Psoas muscle (tissue), 8 donors: Measurements from ENCODE around the gene BCAR1. TPM values are rescaled to one million over a fixed set of nuclear protein-coding genes. Genes with fewer than 3 reads are reported as not detected.

Experiments
- ATAC-seq, 4 donors: fragments of 200-7000 bp; cut with Tn5 transposase; one replicate each; pipeline ENCODE4 v1.9.1; 2020; ENCODE audit warnings: moderate library complexity in 3 of 4, mild to moderate bottlenecking in 2 of 4
- DNase-seq, 2 donors: peaks; one replicate each; pipeline ENCODE4 v3.0.0-alpha.2; 2020
- H3K27ac ChIP-seq: fragments of 200-600 bp; one replicate; pipeline ENCODE4 v1.8.0; 2022
- H3K27me3 ChIP-seq, 3 donors: fragments of 200-600 bp in 1 of 3; one replicate each; pipeline versions ENCODE4 v1.6.1 to v1.8.0; 2013 to 2022; ENCODE audit warnings: low read length in 2 of 3, mild to moderate bottlenecking in 2 of 3, moderate library complexity in 1 of 3; ENCODE audit not compliant: insufficient read depth in 3 of 3
- H3K36me3 ChIP-seq, 2 donors: fragments of 200-600 bp in 1 of 2; one replicate each; pipeline versions ENCODE4 v1.6.1 to v1.8.0; 2013 to 2022; ENCODE audit warnings: low read depth in 1 of 2, mild to moderate bottlenecking in 1 of 2, moderate library complexity in 1 of 2; ENCODE audit not compliant: insufficient read depth in 1 of 2
- H3K4me1 ChIP-seq: fragments of 200-600 bp; one replicate; pipeline ENCODE4 v1.8.0; 2022
- H3K4me3 ChIP-seq: fragments of 200-600 bp; one replicate; pipeline ENCODE4 v1.8.0; 2022; ENCODE audit warnings: mild to moderate bottlenecking
- H3K9me3 ChIP-seq: fragments of 200-600 bp; one replicate; pipeline ENCODE4 v1.8.0; 2022
- CTCF ChIP-seq: fragments of 200-600 bp; IDR thresholded peaks from one replicate; pipeline ENCODE4 v1.8.0; 2022; ENCODE audit warnings: antibody characterized with exemption
- WGBS, 3 donors: extraction: QIAGEN DNeasy Blood & Tissue Kit; methylation state at CpG; one replicate each; pipeline versions ENCODE4 v1.1.6 to v1.1.7; 2013; 5-methylcytosine and 5-hydroxymethylcytosine counted together
- intact Hi-C, 2 donors: fragments of 100-400 bp; cut with DNase I; formaldehyde crosslinking; loops; one replicate each; pipeline versions ENCODE4 v1.11.0 to v1.14.2; 2022
- polyA plus RNA-seq, 3 donors: library from polyadenylated mRNA; stranded (reverse); fragments of 200-250 nt; gene quantifications; one replicate each; pipeline ENCODE4 v1.2.3, GENCODE V29; 2013
- total RNA-seq, 4 donors: library from RNA; stranded (reverse); fragmentation: NEBNext Ultra II Directional in 2 of 4; extraction: Animal tissue kit (Norgen Biotek cat#: 25700) in 2 of 4; gene quantifications; one replicate each; pipeline versions ENCODE4 v1.2.1 to v1.2.4, GENCODE V29; 2021 to 2023
- donor health status: healthy with polysubstance abuse.
- donor health status: DM: no; HTN: no; CAD: no; lungs with moderate emphysema.
- donor health status: Bipolar disorder and iron deficiency.
- donor health status: healthy.
- donor health status: DM: yes; HTN: yes; CAD: no.
- donor health status: DM: no; HTN: no; CAD: no.
- donor health status: DM: no; HTN: no; CAD: no.
- donor health status: DM: yes; HTN: yes; CAD: no.

The BCAR1 gene
- total and polyA plus RNA-seq, 7 donors: 61.8 to 108 (median 78.7) TPM

- 68 to 75% (median 69%) methylated on average over 19 to 21 of the region's 21 CpGs for WGBS, 3 donors
- no peak for TF ChIP-seq CTCF
- peaks cover 93% of the 10 kb centered on the region for H3K4me1 ChIP-seq
- peak; percentile 15 to 55 for DNase-seq
- intact Hi-C loops: no loop called here
- H3K4me3 ChIP-seq: peak overlapping the region; percentile 28
- no peaks in the 10 kb centered on the region for H3K27me3 ChIP-seq
- H3K9me3 ChIP-seq: no peaks in the 10 kb centered on the region
- ATAC-seq: no peak
- H3K27ac ChIP-seq: peak overlapping the region; percentile 93
- H3K36me3 ChIP-seq: peaks cover 0 to 7% of the 10 kb centered on the region in 2 donors
These were observed 6.7 kb upstream of the BCAR1 start for GRCh38 chr16:75257886-75258806.

DNA sequence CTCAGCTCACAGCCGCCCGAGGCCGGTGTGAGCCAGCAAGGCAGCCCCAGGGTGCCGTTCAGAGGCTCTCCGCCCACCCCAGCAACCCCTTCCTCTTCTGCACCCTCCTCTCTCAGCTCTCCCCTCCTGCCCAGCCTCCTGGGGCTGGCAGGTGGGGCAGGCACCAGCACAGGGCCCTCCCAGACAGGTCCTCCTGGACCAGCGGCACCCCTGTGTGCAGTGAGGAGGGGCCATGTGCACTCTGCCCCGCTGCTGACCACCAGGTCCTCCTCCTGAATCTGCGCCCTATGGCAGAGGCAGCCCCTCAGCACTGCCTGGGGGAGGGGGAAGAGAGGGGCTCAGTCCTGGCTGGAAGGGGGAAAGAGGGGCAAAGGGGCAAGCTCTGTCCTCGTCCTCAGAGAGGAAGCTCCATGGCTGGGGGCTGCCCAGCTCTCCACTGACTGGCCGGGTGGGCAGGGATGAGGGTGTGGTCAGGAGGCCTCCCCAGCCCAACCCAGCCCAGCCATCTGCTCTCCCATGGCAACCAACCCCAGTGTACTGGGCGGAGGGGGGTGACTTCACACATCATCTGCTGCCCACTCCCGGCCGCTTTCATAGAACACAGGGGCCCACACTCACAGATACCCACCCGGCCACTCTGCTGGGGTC lies 5.4 kb upstream of the BCAR1 start:
- 44 to 59% (median 55%) methylated on average over 8 to 14 of the region's 14 CpGs for WGBS, 3 donors
- intact Hi-C loops: no loop called here
- H3K4me3 ChIP-seq: peak overlapping the region; percentile 28
- peak overlapping the region; percentile 93 for H3K27ac ChIP-seq
- no peak for ATAC-seq
- H3K4me1 ChIP-seq: peaks cover 93% of the 10 kb centered on the region
- DNase-seq: peak; percentile 48 to 59
- no peak for TF ChIP-seq CTCF
- no peaks in the 10 kb centered on the region for H3K9me3 ChIP-seq
- no peaks in the 10 kb centered on the region for H3K36me3 ChIP-seq
- H3K27me3 ChIP-seq: no peaks in the 10 kb centered on the region

- H3K27ac ChIP-seq: peak overlapping the region; percentile 93
- no peak for TF ChIP-seq CTCF
- H3K4me1 ChIP-seq: peaks cover 88% of the 10 kb centered on the region
- no peaks in the 10 kb centered on the region for H3K9me3 ChIP-seq
- no peaks in the 10 kb centered on the region for H3K27me3 ChIP-seq
- intact Hi-C loops: no loop called here
- peak in 2 of 4 donors; percentile 37 to 41 for ATAC-seq
- DNase-seq: peak; percentile 56 to 64
- peak overlapping the region; percentile 28 for H3K4me3 ChIP-seq
- 61 to 66% (median 64%) methylated on average over 12 of the region's 12 CpGs for WGBS, 3 donors
- no peaks in the 10 kb centered on the region for H3K36me3 ChIP-seq
These were observed 4.7 kb upstream of the BCAR1 start for GRCh38 chr16:75256059-75256571.

- DNase-seq: peak; percentile 72 to 91
- Histone ChIP-seq H3K36me3 (no peaks in the 10 kb centered on the region), H3K4me1 (peaks cover 84% of the 10 kb centered on the region), H3K4me3 (peak overlapping the region; percentile 26), H3K27ac (peak overlapping the region; percentile 93), H3K27me3 (no peaks in the 10 kb centered on the region), H3K9me3 (no peaks in the 10 kb centered on the region)
- ATAC-seq: peak; percentile 76 to 80 (median 78)
- intact Hi-C loops: no loop called here
- 9 to 19% (median 15%) methylated on average over 5 of the region's 5 CpGs for WGBS, 3 donors
- TF ChIP-seq CTCF: no peak
These were observed 3.0 kb upstream of the BCAR1 start for GRCh38 chr16:75254359-75254837.
